MCF 10A (cell line): ENCODE data around the gene CST1. TPM values are rescaled to one million over a fixed set of nuclear protein-coding genes. Genes with fewer than 3 reads are reported as not detected.
"Not testable (repeated sequence)": the region's sequence is repeated elsewhere in the genome, so short reads cannot be mapped to it uniquely, and the experiment has no call there.

Experiments
- BruUV-seq: library from RNA; stranded (reverse); fragments of 400-500 nt; replicated peaks from 2 replicates; lab custom pipeline; 2021; lab: Mats Ljungman, UMichigan
- CTCF ChIA-PET: fragments of 300-600 bp; sonication (Branson Sonifier 250); formaldehyde crosslinking; extraction: SDS; loops from one replicate; lab custom pipeline; 2021; ENCODE audit warnings: antibody characterized with exemption, inconsistent platforms; lab: Yijun Ruan, JAX
- POLR2A ChIA-PET: fragments of 300-600, 350-650 bp; sonication (Branson Sonifier 250); formaldehyde crosslinking; extraction: SDS; loops from one replicate; lab custom pipeline; 2020; ENCODE audit warnings: antibody characterized with exemption, inconsistent platforms; lab: Yijun Ruan, JAX
- DNase-seq: peaks from one replicate; pipeline ENCODE4 v3.0.0-alpha.2; 2018; ENCODE audit not compliant: unreplicated experiment
- H3K27ac Mint-ChIP-seq: one replicate; pipeline ENCODE4 v1.8.0; 2022; ENCODE audit warnings: mild to moderate bottlenecking, low read depth, mixed read lengths; ENCODE audit not compliant: unreplicated experiment
- H3K27me3 Mint-ChIP-seq: one replicate; pipeline ENCODE4 v1.8.0; 2022; ENCODE audit warnings: mixed read lengths; ENCODE audit not compliant: insufficient read depth, unreplicated experiment
- H3K36me3 Mint-ChIP-seq: one replicate; pipeline ENCODE4 v1.8.0; 2022; ENCODE audit warnings: mild to moderate bottlenecking, moderate library complexity, mixed read lengths; ENCODE audit not compliant: insufficient read depth, unreplicated experiment
- H3K4me1 Mint-ChIP-seq: one replicate; pipeline ENCODE4 v1.8.0; 2022; ENCODE audit warnings: mixed read lengths; ENCODE audit not compliant: insufficient read depth, unreplicated experiment
- H3K4me3 Mint-ChIP-seq: one replicate; pipeline ENCODE4 v1.8.0; 2022; ENCODE audit warnings: mild to moderate bottlenecking, moderate library complexity, mixed read lengths; ENCODE audit not compliant: unreplicated experiment
- H3K9me3 Mint-ChIP-seq: one replicate; pipeline ENCODE4 v1.8.0; 2022; ENCODE audit warnings: mixed read lengths; ENCODE audit not compliant: unreplicated experiment
- CTCF ChIP-seq: fragments of 200-600 bp; IDR thresholded peaks from one replicate; pipeline ENCODE4 v1.8.0; 2022; ENCODE audit warnings: antibody characterized with exemption, mild to moderate bottlenecking; ENCODE audit not compliant: unreplicated experiment
- intact Hi-C: fragments of 100-400 bp; cut with micrococcal nuclease; formaldehyde crosslinking; loops from 2 replicates; pipeline ENCODE4 v1.14.1; 2022
- total RNA-seq: library from RNA; stranded (reverse); gene quantifications from 2 replicates; pipeline ENCODE4 v1.2.3, GENCODE V29; 2022

CST1 gene
- total RNA-seq, 1 experiment from 2014 or later: not detected

- intact Hi-C loops: no loop called here
- Mint-ChIP-seq H3K36me3 (no peaks in the 10 kb centered on the region), H3K9me3 (peaks cover 7% of the 10 kb centered on the region), H3K4me3 (no peak overlapping the region), H3K27ac (no peak overlapping the region), H3K27me3 (no peaks in the 10 kb centered on the region), H3K4me1 (no peaks in the 10 kb centered on the region)
- no TSS peak for BruUV-seq
- TF ChIP-seq CTCF: no peak
- no peak for DNase-seq
- ChIA-PET POLR2A (no interaction called here), CTCF (interaction anchor here (1.1 kb wide), 1 partner anchor 21 kb away, joined by 3 read pairs; no protein-coding TSS in a partner anchor)
Measured at GRCh38 chr20:23794065-23794464, 43.3 kb upstream of the CST1 start.

GRCh38 chr20:23783447-23783846 lies 32.7 kb upstream of the CST1 start:
- Mint-ChIP-seq H3K9me3 (no peaks in the 10 kb centered on the region), H3K36me3 (no peaks in the 10 kb centered on the region), H3K27me3 (no peaks in the 10 kb centered on the region), H3K4me1 (no peaks in the 10 kb centered on the region), H3K4me3 (no peak overlapping the region), H3K27ac (no peak overlapping the region)
- no peak for TF ChIP-seq CTCF
- no peak for DNase-seq
- intact Hi-C loops: no loop called here
- BruUV-seq: no TSS peak
- ChIA-PET POLR2A (no interaction called here), CTCF (interaction anchor here (0.6 kb wide), 2 partner anchors 174 to 201 kb away, joined by 3 read pairs; no protein-coding TSS in a partner anchor)

DNA sequence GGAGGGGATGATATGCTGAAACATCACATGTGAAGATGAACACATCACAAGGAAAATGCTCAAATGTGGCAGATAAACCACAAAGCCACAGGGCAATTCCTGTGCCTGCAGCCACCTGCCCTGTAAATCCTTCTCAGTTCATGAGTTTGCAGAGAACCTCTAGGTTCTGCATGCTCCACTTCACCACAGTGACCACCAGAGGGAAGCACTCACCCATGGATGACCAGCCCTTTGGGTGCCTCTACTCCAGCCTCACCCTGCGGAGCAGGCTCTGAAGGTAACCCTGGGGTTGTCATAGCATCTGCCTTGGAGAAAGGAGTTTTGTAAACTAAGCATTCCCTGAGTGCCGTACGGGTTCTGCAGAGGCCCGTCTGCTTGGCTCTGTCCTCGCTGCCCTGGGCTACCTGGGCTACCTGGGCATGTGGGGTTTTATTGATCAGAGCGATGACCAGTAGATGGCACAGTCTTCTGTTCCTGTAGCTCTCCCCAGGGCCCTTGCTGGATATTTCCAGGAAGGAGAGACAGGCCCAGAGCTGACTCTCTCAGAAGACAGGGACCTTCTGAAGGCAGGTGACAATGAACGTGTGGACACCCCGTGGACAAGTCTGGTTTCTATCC lies 31.7 kb upstream of the CST1 start:
- H3K4me1 Mint-ChIP-seq: no peaks in the 10 kb centered on the region
- TF ChIP-seq CTCF: peak; percentile 17
- CTCF ChIA-PET: interaction anchor here (0.6 to 2.4 kb wide), 11 partner anchors 9 to 1754 kb away, joined by 3 to 7 read pairs (median 3); no protein-coding TSS in a partner anchor
- intact Hi-C loops: no loop called here
- POLR2A ChIA-PET: no interaction called here
- H3K9me3 Mint-ChIP-seq: no peaks in the 10 kb centered on the region
- no peak overlapping the region for H3K4me3 Mint-ChIP-seq
- no peaks in the 10 kb centered on the region for H3K36me3 Mint-ChIP-seq
- no peak overlapping the region for H3K27ac Mint-ChIP-seq
- BruUV-seq: no TSS peak
- DNase-seq: peak; percentile 1
- no peaks in the 10 kb centered on the region for H3K27me3 Mint-ChIP-seq

GRCh38 chr20:23778676-23779075 lies 27.9 kb upstream of the CST1 start:
- H3K4me1 Mint-ChIP-seq, H3K9me3 Mint-ChIP-seq, H3K36me3 Mint-ChIP-seq, H3K27ac Mint-ChIP-seq, BruUV-seq, H3K27me3 Mint-ChIP-seq, intact Hi-C loops, DNase-seq, H3K4me3 Mint-ChIP-seq, POLR2A ChIA-PET: not testable (repeated sequence)
- CTCF ChIA-PET: interaction anchor here (0.6 kb wide), 1 partner anchor 169 kb away, joined by 3 read pairs; no protein-coding TSS in a partner anchor

DNA sequence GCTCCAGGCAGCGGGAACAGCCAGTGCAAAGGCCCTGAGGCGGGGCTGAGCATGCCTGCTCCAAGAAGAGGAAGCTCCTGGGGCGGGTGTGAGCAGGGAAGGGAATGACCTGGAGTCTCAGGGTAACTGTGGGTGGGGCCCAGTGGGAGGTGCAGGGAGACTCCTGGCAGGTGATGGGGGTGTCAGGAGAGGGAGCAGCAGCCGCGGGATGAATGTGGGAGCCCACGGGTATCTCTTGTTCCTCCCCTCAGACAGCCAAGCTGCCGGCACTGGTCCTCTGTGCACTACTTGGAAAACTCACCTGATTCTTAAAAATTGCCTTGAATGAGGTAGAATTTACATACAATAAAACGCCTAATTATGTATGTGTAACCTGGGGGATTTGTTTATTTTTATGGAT lies 26.6 kb upstream of the CST1 start:
- H3K36me3 Mint-ChIP-seq, H3K4me3 Mint-ChIP-seq, H3K9me3 Mint-ChIP-seq, H3K27me3 Mint-ChIP-seq, DNase-seq, intact Hi-C loops, H3K4me1 Mint-ChIP-seq, POLR2A ChIA-PET, CTCF ChIA-PET, BruUV-seq, H3K27ac Mint-ChIP-seq: not testable (repeated sequence)
